Activated T-helper 1 cell treated with anti-CD3 and anti-CD28 coated beads, Interleukin-2, amount 50 U/mL, for 16 hours (primary cell): Measurements from ENCODE around the gene TAS1R3.

Source experiments
- DNase-seq, 2 donors: peaks; one replicate each; pipeline ENCODE4 v3.0.0-alpha.2; 2020; ENCODE audit warnings: low read depth in 1 of 2, low spot score in 1 of 2

TAS1R3 gene

DNA sequence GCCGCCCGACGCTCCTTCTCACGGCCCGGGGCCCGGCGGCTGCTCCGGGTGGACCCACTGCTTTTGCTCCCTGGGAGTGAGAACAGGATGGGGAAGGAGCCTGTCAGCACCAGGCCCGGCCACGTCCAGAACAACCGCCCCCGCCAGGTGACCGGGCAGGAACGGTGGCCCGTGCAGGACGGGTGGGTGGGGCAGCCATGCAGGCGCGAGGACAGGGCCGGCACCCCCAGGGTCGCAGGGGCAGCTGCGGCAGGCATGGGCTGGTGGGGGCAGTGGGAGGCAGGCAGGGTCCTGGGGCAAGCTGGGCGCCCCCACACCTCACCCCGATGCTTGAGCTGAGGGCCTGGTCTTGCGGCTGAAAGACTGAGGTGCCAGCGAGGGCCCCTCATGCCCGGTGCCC lies 5.4 kb downstream of the TAS1R3 start:
- DNase-seq = no peak

GRCh38 chr1:1336931-1337792 lies 6.1 kb downstream of the TAS1R3 start:
- no peak for DNase-seq

DNA sequence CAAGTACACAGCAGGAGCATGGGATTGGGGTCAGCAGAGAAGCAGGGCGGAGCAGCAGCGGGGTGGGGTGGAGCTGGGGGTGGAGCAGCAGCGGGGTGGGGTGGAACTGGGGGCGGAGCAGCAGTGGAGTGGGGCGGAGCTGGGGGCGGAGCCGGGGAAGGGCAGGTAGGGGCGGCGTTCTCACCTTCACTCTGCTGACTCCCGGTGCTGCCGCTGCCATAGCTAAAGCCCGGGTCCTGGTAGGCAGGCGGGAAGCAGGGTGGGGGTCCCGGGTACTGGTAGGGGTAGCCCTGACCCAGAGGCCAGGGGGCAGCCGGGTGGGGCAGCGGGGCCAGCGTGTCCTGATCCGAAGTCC lies 6.7 kb downstream of the TAS1R3 start:
- no peak for DNase-seq

DNA sequence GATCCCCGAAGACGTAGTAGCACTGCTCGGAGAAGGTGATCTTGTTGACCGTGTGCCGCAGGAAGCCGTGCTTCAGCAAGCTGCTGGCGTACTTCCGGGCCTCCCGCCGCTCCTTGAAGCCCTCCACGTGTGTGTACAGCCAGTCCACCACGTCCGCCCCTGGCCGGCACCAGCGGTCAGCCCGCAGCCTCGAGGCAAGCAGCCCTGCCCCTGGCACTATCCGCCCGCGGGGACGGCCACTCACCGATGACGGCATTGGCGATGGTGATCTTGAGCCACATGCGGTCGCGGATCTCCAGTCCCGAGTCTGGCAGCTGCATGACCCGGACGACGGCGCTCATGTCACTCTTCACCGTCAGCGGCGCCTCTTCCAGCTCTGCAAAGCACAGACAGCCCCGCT lies 7.2 kb downstream of the TAS1R3 start:
- no peak for DNase-seq

- no peak for DNase-seq
Observed at GRCh38 chr1:1340185-1340584, 9.1 kb downstream of the TAS1R3 start.

DNA sequence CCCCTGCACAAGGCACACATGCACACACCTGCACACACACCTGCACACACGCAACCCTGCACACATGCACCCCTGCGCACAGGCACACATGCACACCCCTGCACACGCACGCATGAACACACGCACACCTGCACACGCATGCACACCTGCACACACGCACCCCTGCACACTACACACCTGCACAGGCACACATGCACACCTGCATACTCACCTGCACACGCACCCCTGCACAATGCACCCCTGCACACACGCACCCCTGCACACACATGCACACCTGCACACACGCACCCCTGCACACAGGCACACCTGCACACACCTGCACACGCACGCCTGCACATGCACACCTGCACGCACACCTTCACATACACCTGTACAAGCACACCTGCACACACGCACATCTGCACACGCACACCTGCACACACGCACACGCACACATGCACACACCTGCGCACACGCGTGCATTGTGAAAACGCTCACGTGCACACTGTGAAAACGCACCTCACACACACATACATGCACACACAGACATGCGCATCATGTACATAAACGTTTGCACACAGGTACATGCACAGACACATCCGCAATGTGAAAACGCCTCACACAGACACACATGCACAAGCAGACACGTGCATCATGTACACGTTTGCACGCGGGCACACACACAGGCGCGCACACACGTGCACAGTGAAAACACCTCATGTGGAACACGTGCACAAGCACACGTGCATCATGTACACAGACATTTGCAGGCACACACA lies 9.9 kb downstream of the TAS1R3 start:
- no peak for DNase-seq

- no peak for DNase-seq
Observed at GRCh38 chr1:1341549-1342021, 10.5 kb downstream of the TAS1R3 start.

DNA sequence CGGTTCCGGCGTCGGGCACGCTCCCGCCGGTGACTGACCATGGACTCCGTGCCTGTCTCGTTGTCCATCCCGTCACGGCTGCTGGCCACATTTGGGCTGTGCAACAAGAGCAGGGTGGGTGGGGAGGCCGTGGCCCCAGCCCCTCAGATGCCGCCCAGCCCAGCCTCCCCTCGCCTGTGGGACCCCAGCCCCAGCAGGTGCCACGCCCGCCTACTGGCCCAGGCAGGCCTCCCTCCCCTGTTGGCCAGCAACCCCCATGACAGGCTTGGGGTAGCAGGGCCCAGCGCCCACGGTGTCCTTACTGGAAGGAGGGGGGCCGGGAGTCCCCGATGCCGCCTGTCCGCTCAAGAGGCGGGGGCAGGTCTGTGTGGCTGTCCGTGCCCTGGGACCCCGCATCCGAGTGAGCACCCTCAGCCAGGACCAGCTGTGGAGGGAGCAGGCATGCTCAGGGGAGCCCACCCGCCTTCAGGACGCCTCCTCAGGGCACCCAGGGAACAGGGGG lies 11.0 kb downstream of the TAS1R3 start:
- no peak for DNase-seq

DNA sequence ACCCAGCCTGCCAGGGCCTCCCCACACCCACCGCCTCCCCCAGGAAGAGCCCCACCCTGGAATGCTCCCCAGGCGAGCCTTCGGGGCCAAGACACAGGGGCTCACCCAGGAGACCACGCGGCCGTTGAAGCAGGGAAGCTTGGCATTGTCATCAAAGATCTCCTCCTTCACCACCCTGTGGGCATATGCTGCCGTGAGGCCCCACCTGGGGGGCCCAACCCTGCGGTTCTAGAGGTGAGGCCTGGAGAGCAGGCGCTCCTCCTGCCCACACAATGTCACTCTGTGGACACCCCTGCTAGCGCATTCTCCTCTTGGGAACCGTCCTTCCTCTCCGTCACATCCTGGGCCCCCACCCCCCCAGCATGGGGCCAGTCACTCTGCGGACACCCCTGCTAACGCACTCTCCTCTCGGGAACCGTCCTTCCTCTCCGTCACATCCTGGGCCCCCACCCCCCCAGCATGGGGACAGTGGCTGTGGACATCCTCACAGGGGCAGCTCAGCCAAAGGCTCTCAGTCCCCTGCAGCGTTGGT lies 11.6 kb downstream of the TAS1R3 start:
- DNase-seq = no peak

- DNase-seq = no peak
Observed at GRCh38 chr1:1343811-1344421, 12.8 kb downstream of the TAS1R3 start.

GRCh38 chr1:1344655-1345361 lies 13.7 kb downstream of the TAS1R3 start:
- DNase-seq = peak in 1 of 2 donors; percentile 33

- no peak for DNase-seq
Observed at GRCh38 chr1:1345384-1345783, 14.3 kb downstream of the TAS1R3 start.

DNA sequence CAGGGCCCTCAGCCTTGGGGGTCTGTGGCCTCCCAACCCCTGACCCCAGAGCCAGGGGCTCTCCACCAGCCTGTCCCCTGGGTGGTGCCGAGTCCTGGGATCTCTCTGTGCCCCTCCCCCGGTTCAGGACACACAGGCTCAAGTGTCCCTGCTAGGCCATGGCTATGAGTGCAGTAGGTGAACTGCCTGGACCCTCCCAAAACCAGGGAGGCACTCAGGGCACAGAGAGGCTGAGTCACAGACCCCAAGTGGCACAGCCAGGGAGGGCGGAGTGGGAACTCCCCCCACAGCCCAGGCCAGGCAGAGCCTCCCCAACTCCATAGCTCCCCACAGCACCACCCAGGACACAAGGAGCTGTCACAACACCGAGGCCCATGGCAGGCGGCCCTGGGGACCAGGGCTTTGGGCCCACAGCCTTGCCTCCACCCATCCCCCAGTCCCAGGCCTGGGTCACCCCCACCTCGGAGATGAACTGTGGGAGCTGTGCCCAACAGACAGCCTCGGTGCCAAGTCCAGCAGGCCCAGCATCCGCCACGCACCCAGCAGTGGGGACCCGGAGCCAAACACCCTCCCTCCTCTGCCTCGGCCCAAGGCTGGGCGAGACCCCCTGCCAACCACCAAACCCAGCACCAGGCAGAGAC lies 14.9 kb downstream of the TAS1R3 start:
- DNase-seq = no peak

- DNase-seq = no peak
Observed at GRCh38 chr1:1346501-1346890, 15.4 kb downstream of the TAS1R3 start.

DNA sequence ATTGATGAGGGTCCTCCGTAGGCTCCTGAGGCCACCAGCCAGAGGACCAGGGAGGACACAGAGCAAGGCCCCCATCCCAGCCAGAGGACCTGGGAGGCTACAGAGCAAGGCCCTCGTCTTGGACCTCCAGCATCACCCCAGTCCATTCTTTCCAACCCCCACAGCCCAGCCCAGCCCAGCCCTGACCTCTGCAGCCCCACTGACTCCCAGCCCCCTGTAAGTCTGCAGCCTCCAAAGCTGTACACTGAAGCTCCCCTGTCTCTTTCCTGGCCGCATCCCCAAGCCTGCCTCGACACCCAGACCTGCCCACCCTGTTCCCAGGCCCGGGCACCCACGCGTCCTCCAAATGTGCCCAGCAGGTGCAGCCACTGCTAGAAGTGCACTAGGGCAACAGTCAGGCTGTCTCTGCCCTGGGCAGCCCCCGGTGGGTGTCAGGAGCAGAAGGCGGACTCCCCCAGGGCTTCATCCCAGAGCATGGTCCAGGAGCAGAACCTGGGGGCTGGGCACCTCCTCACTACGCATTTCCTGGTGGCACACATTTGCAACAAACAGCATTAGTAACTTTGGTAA lies 16.0 kb downstream of the TAS1R3 start:
- DNase-seq = no peak

GRCh38 chr1:1347663-1348419 lies 16.8 kb downstream of the TAS1R3 start:
- DNase-seq = no peak

- DNase-seq = no peak
Observed at GRCh38 chr1:1348420-1349255, 17.6 kb downstream of the TAS1R3 start.

- peak; percentile 49 to 62 for DNase-seq
Observed at GRCh38 chr1:1349256-1350012, 18.4 kb downstream of the TAS1R3 start, which contains the start of gene DVL1. DVL1 (minus strand) TSS chr1:1349418; CDS start chr1:1349065, 353 bp downstream.
